HepG2 (cell line): ENCODE measurements around the gene LRRC8E. TPM values are rescaled to one million over a fixed set of nuclear protein-coding genes. Genes with fewer than 3 reads are reported as not detected.

Experiments used
- ARNTL ChIP-seq: sonication (generic); formaldehyde crosslinking; IDR thresholded peaks from 2 replicates; pipeline ENCODE4 v1.4.0; 2020; ENCODE audit warnings: mild to moderate bottlenecking, missing genetic modification reagents
- ETV6 ChIP-seq: sonication (generic); formaldehyde crosslinking; conservative IDR thresholded peaks from 2 replicates; pipeline ENCODE4 v1.4.0; 2020; ENCODE audit warnings: missing genetic modification reagents
- PAXIP1 ChIP-seq: sonication (generic); formaldehyde crosslinking; conservative IDR thresholded peaks from 2 replicates; pipeline ENCODE4 v1.4.0; 2020; ENCODE audit warnings: mild to moderate bottlenecking, missing genetic modification reagents, moderate library complexity
- REPIN1 ChIP-seq: sonication (generic); formaldehyde crosslinking; IDR thresholded peaks from 2 replicates; pipeline ENCODE4 v1.8.0; 2022; ENCODE audit warnings: missing genetic modification reagents, low read depth, mild to moderate bottlenecking, borderline replicate concordance
- SMAD3 ChIP-seq: sonication (generic); formaldehyde crosslinking; IDR thresholded peaks from 2 replicates; pipeline ENCODE4 v1.4.0; 2020; ENCODE audit warnings: missing genetic modification reagents
- ZBTB7A ChIP-seq: sonication (generic); formaldehyde crosslinking; IDR thresholded peaks from 2 replicates; pipeline ENCODE4 v1.8.0; 2022; ENCODE audit warnings: mild to moderate bottlenecking, missing genetic modification reagents
- ZHX1 ChIP-seq: sonication (generic); formaldehyde crosslinking; IDR thresholded peaks from 2 replicates; pipeline ENCODE4 v1.8.1; 2022; ENCODE audit warnings: low read depth, mild to moderate bottlenecking, missing genetic modification reagents
- ZNF142 ChIP-seq: sonication (generic); formaldehyde crosslinking; IDR thresholded peaks from 2 replicates; pipeline ENCODE4 v1.4.0; 2020; ENCODE audit warnings: missing genetic modification reagents
- ZNF143 ChIP-seq: sonication (generic); formaldehyde crosslinking; IDR thresholded peaks from 2 replicates; pipeline ENCODE4 v1.4.0; 2020; ENCODE audit warnings: missing genetic modification reagents
- ZNF350 ChIP-seq: sonication (generic); formaldehyde crosslinking; IDR thresholded peaks from 2 replicates; pipeline ENCODE4 v1.4.0; 2020; ENCODE audit warnings: mild to moderate bottlenecking, low read depth, missing genetic modification reagents, borderline replicate concordance
- ZNF530 ChIP-seq: sonication (generic); formaldehyde crosslinking; IDR thresholded peaks from 2 replicates; pipeline ENCODE4 v1.5.0; 2020; ENCODE audit warnings: low read depth, mild to moderate bottlenecking, missing genetic modification reagents
- ZNF761 ChIP-seq: sonication (generic); formaldehyde crosslinking; conservative IDR thresholded peaks from 2 replicates; pipeline ENCODE4 v1.4.0; 2020; ENCODE audit warnings: mild to moderate bottlenecking, missing genetic modification reagents
- ZNF816 ChIP-seq: sonication (generic); formaldehyde crosslinking; IDR thresholded peaks from 2 replicates; pipeline ENCODE4 v1.8.0; 2022; ENCODE audit warnings: missing genetic modification reagents, mild to moderate bottlenecking, borderline replicate concordance
- ZNF878 ChIP-seq: sonication (generic); formaldehyde crosslinking; IDR thresholded peaks from 2 replicates; pipeline ENCODE4 v1.8.1; 2023; ENCODE audit warnings: mild to moderate bottlenecking, missing genetic modification reagents, moderate library complexity
- polyA plus RNA-seq, 8 experiments: library from polyadenylated mRNA; depleted of rRNA in 3 of 8; stranded (reverse) in 7 of 8; unstranded in 1 of 8; fragments of >200 nt; fragmentation: Illumina TruSeq in 4 of 8; extraction: Trizol in 4 of 8; gene quantifications; 2 replicates each; pipeline versions ENCODE4 v1.2.1 to v1.2.3, GENCODE V29; 2011 to 2016; ENCODE audit warnings: low read depth in 4 of 8, missing spikeins in 1 of 8, mixed read lengths in 1 of 8; ENCODE audit not compliant: insufficient read depth in 1 of 8
- total RNA-seq, 5 experiments: library from RNA; depleted of rRNA; stranded (reverse); fragments of >200 nt; fragmentation: Illumina TruSeq; extraction: Trizol; gene quantifications; 2 replicates each; pipeline ENCODE4 v1.2.3, GENCODE V29; 2016; ENCODE audit warnings: low read depth in 1 of 5

Gene LRRC8E
- total and polyA plus RNA-seq, 2 of the 13 experiments (the other 11 are each of a cell fraction or from before 2014, with no cell fraction given) = 8.0 to 10.3 TPM

GRCh38 chr19:7919610-7920518 lies 31.6 kb downstream of the LRRC8E start, which contains the start of gene SNAPC2 (continued):
- TF ChIP-seq ETV6 (CRISPR knock-in tag) (no peak), ZBTB7A (CRISPR knock-in tag) (peak; percentile 71; the same call in 1 of the 2 replicates), ZNF530 (CRISPR knock-in tag) (no peak), REPIN1 (peak; percentile 49; the same call in 1 of the 2 replicates), ZNF143 (0 out of 2 replicates have a peak, but pooled peaks have one; percentile 38), ARNTL (CRISPR knock-in tag) (peak; percentile 75), SMAD3 (CRISPR knock-in tag) (peak; percentile 78; the same call in 1 of the 2 replicates), ZNF816 (CRISPR knock-in tag) (peak; percentile 65; the same call in 1 of the 2 replicates), ZNF761 (0 out of 2 replicates have a peak, but pooled peaks have one; percentile 70), ZNF142 (CRISPR knock-in tag) (peak; percentile 62; the same call in 1 of the 2 replicates), ZHX1 (0 out of 2 replicates have a peak, but pooled peaks have one; percentile 33), PAXIP1 (CRISPR knock-in tag) (peak; percentile 72), ZNF350 (CRISPR knock-in tag) (0 out of 2 replicates have a peak, but pooled peaks have one; percentile 59), ZNF878 (CRISPR knock-in tag) (peak; percentile 75; the same call in 1 of the 2 replicates)
